Chondrocyte (in vitro differentiated cells): ENCODE results near the gene ECM2. TPM values are rescaled to one million over a fixed set of nuclear protein-coding genes. Genes with fewer than 3 reads are reported as not detected.
A peak's percentile ranks its signal among the peaks of the same experiment; 100 is the strongest.

Experiments
- DNase-seq: peaks from one replicate; pipeline ENCODE4 v3.0.0; 2021; ENCODE audit warnings: mixed read lengths, low spot score
- H3K27ac Mint-ChIP-seq: one replicate; pipeline ENCODE4 v1.8.0; 2021; ENCODE audit warnings: mild to moderate bottlenecking, moderate library complexity, mixed read lengths; ENCODE audit not compliant: unreplicated experiment
- H3K27me3 Mint-ChIP-seq: 2 replicates; pipeline ENCODE4 v1.8.0; 2021; ENCODE audit warnings: low read depth, mixed read lengths
- H3K36me3 Mint-ChIP-seq: 2 replicates; pipeline ENCODE4 v1.8.0; 2021; ENCODE audit warnings: low read depth, mixed read lengths
- H3K4me1 Mint-ChIP-seq: 2 replicates; pipeline ENCODE4 v1.8.0; 2021; ENCODE audit warnings: low read depth, mild to moderate bottlenecking, mixed read lengths
- H3K4me3 Mint-ChIP-seq: one replicate; pipeline ENCODE4 v1.8.0; 2021; ENCODE audit warnings: mild to moderate bottlenecking, moderate library complexity, mixed read lengths; ENCODE audit not compliant: unreplicated experiment
- H3K9me3 Mint-ChIP-seq: 2 replicates; pipeline ENCODE4 v1.8.0; 2021; ENCODE audit warnings: low read depth, mixed read lengths
- total RNA-seq: library from RNA; stranded (reverse); gene quantifications from 3 replicates; pipeline ENCODE4 v1.2.1, GENCODE V29; 2021
- TF ChIP-seq, protein P1 (sequence below): fragments of 200-600 bp; sonication (generic); IDR thresholded peaks from 2 replicates; pipeline ENCODE4 v1.5.0; 2021; ENCODE audit warnings: antibody characterized with exemption, mild to moderate bottlenecking, moderate library complexity

ECM2 gene
- total RNA-seq, 1 donor from 2014 or later: 34.2 TPM

DNA sequence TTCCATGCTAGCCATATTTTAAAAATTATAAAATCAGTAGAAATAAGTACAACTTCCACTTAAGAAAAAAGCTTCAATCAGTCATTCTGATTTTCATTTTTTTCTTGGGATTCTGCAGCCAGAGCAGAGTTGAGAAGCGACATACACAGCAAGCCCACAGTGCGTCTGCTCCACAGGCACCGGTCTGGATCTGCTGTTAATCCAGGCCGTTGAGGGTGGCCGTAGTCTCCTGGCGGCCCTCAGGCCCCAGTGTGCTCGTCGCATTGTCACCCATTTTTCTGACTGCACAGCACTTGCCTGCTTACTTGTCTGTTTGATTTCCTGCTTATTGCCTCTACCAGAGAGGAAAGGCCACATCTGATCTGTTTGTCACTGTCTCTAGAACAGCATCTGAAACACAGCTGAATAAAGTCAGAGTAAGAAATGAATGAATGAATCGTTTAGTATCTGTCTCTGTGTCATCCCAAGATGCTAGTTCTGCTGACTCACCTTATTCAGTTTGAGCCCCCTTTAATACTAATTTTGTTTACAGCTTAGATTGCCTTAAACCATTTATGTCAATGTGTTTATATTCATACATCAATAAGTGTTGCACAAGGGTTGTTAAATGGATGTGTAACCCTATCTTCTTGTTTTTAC, 41.9 kb downstream of the ECM2 start:
- H3K36me3 Mint-ChIP-seq: no peaks in the 10 kb centered on the region
- no peak overlapping the region for H3K4me3 Mint-ChIP-seq
- H3K9me3 Mint-ChIP-seq: no peaks in the 10 kb centered on the region
- H3K27me3 Mint-ChIP-seq: no peaks in the 10 kb centered on the region
- TF ChIP-seq, protein P1, sequence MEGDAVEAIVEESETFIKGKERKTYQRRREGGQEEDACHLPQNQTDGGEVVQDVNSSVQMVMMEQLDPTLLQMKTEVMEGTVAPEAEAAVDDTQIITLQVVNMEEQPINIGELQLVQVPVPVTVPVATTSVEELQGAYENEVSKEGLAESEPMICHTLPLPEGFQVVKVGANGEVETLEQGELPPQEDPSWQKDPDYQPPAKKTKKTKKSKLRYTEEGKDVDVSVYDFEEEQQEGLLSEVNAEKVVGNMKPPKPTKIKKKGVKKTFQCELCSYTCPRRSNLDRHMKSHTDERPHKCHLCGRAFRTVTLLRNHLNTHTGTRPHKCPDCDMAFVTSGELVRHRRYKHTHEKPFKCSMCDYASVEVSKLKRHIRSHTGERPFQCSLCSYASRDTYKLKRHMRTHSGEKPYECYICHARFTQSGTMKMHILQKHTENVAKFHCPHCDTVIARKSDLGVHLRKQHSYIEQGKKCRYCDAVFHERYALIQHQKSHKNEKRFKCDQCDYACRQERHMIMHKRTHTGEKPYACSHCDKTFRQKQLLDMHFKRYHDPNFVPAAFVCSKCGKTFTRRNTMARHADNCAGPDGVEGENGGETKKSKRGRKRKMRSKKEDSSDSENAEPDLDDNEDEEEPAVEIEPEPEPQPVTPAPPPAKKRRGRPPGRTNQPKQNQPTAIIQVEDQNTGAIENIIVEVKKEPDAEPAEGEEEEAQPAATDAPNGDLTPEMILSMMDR: no peak
- peak overlapping the region; percentile 94 for H3K27ac Mint-ChIP-seq
- DNase-seq: no peak
- peaks cover 79% of the 10 kb centered on the region for H3K4me1 Mint-ChIP-seq

DNA sequence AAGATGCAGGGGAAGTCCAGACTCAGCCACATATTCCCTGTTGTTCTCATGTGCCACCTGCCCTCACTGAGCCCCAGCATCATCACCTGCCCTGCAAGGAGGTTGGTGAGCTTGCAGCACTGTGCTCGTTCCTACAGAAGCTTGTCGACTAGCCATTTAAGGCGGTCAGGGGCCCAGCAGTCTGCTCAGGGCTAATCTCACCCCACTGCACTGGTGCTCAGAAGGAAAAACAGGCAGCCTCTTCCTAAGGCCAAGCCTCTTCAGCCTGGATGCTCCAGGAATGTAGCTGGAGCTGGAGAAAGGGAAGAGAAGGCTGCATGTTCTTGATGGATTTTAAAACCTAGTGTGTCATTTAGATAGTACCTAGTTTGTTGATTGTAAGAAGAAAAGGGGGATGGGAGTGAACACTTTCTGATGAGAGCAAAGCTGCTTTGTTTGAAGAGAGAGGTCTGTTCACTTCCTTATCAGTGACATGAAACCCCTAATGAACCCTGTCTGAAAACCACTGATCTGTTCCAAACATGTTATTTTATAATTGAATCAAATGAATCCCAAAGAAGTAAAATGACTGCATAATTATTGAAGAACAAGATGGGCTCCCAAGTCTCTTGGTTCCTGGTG, 42.9 kb downstream of the ECM2 start:
- no peak overlapping the region for H3K4me3 Mint-ChIP-seq
- no peaks in the 10 kb centered on the region for H3K36me3 Mint-ChIP-seq
- no peak overlapping the region for H3K27ac Mint-ChIP-seq
- H3K4me1 Mint-ChIP-seq: peaks cover 85% of the 10 kb centered on the region
- TF ChIP-seq, protein P1: no peak
- no peaks in the 10 kb centered on the region for H3K27me3 Mint-ChIP-seq
- H3K9me3 Mint-ChIP-seq: no peaks in the 10 kb centered on the region
- DNase-seq: no peak

DNA sequence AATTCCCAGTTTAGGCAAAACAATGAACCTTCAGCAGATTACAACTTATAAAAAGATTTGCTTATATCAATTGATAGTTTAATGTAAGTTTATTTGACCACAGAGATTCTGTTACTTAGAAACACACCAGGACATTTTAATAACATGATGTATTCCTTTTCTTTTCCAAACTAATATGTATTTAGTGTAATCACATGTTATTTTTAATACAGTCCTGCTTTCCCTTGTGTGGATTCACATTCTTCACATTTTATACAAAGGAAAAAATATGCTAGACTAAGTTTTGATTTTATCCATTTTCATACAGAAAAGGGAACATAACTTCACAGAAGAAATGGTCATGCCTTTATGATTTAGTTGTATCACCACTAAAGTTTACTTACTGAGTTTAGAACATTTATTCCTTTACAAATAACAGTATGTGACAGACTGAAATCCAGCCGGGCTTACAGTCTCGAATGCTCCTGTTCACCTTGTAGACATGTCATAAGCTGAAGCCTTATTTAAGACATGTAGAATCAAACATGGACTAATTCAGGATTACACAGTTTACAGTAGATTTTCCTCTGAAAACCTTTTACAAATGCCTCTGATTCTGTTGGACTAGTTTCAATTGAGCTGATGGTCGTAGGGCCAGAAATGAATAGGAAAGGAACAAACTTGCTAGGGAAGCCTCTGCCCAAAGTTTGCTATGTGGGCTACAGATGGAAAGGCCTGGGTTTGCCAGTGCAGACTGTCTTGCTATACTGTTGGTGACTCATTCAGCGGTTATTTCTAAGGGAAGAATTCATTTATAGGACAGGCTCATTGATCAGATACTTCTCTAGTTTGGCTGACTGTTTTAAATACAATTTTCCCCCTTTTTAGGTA, 46.9 kb downstream of the ECM2 start:
- Mint-ChIP-seq H3K27me3 (no peaks in the 10 kb centered on the region), H3K27ac (peak overlapping the region; percentile 95), H3K4me3 (no peak overlapping the region), H3K36me3 (no peaks in the 10 kb centered on the region), H3K4me1 (peaks cover 73% of the 10 kb centered on the region), H3K9me3 (no peaks in the 10 kb centered on the region)
- no peak for DNase-seq
- TF ChIP-seq, protein P1: no peak

DNA sequence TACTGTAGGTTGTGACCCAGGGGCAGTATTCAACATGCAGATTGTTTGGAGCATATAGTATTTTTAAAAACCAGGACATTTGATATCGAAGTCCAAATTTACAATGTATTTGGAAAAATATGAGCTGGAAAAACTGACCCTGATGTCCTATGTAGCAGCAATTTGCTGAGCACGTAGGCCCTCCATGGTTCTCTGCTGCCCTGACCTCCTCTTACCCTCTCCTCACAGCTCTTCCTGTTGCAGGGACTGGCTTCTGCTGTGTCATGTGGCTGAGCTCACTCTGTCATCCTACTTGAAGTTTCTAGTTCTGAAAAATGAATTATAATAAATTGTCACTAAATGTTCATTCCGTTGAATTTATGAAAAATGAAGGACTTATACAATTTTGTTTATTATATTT, 49.4 kb downstream of the ECM2 start:
- Mint-ChIP-seq H3K4me1 (peaks cover 81% of the 10 kb centered on the region), H3K36me3 (no peaks in the 10 kb centered on the region), H3K27me3 (no peaks in the 10 kb centered on the region), H3K9me3 (peaks cover 4% of the 10 kb centered on the region), H3K27ac (no peak overlapping the region), H3K4me3 (no peak overlapping the region)
- TF ChIP-seq, protein P1: no peak
- DNase-seq: no peak

DNA sequence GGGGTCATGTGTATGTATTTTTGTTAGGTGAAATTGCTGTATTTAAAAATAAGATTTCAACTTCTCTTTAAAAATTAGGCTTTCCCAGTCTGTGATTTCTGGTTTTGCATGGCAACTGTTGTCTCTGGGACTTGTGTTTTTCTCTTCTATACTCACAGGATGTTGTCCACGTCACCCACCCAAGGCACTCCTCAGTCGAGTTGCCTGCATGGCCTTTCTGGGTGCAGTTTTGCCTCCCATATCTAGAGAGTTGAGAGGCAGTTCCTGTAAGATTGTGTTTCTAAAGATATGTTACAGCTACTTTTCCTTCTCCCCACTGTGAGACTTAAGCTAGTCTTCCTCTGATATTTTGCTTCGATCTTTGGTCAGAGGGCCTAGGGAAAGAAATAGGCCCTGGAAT, 51.2 kb downstream of the ECM2 start:
- Mint-ChIP-seq H3K27ac (peak overlapping the region; percentile 27), H3K36me3 (no peaks in the 10 kb centered on the region), H3K27me3 (no peaks in the 10 kb centered on the region), H3K4me3 (no peak overlapping the region), H3K9me3 (peaks cover 4% of the 10 kb centered on the region), H3K4me1 (peaks cover 81% of the 10 kb centered on the region)
- TF ChIP-seq, protein P1: no peak
- no peak for DNase-seq
